H9 (cell line): ENCODE data around the gene CYP27B1. TPM values are rescaled to one million over a fixed set of nuclear protein-coding genes. Genes with fewer than 3 reads are reported as not detected.

Source experiments
- DNase-seq: peaks from one replicate; pipeline ENCODE4 v3.0.0-alpha.2; 2017
- H2AFZ ChIP-seq: one replicate; pipeline ENCODE4 v1.6.1; 2013; ENCODE audit warnings: mild to moderate bottlenecking, low read length, control low read depth, moderate library complexity
- H2AK5ac ChIP-seq: 2 replicates; pipeline ENCODE4 v1.6.1; 2013; ENCODE audit warnings: low read length, control low read depth, mixed read lengths; ENCODE audit not compliant: insufficient read length
- H2BK120ac ChIP-seq: one replicate; pipeline ENCODE4 v1.6.1; 2013; ENCODE audit warnings: low read depth, mild to moderate bottlenecking, low read length, control low read depth, inconsistent platforms; ENCODE audit not compliant: poor library complexity, severe bottlenecking
- H2BK12ac ChIP-seq: 2 replicates; pipeline ENCODE4 v1.6.1; 2013; ENCODE audit warnings: low read length, control low read depth, mixed read lengths, low read depth; ENCODE audit not compliant: insufficient read length
- H2BK15ac ChIP-seq: 2 replicates; pipeline ENCODE4 v1.6.1; 2013; ENCODE audit warnings: low read depth, low read length, control low read depth
- H2BK20ac ChIP-seq: one replicate; pipeline ENCODE4 v1.6.1; 2013; ENCODE audit warnings: low read depth, mild to moderate bottlenecking, low read length, control low read depth, inconsistent platforms; ENCODE audit not compliant: poor library complexity, severe bottlenecking
- H2BK5ac ChIP-seq: 2 replicates; pipeline ENCODE4 v1.6.1; 2013; ENCODE audit warnings: low read length, control low read depth, mixed read lengths; ENCODE audit not compliant: insufficient read length
- H3K14ac ChIP-seq: 2 replicates; pipeline ENCODE4 v1.6.1; 2013; ENCODE audit warnings: low read length, control low read depth; ENCODE audit not compliant: insufficient read depth
- H3K18ac ChIP-seq: 2 replicates; pipeline ENCODE4 v1.6.1; 2013; ENCODE audit warnings: low read depth, mild to moderate bottlenecking, mixed read lengths, low read length, control low read depth; ENCODE audit not compliant: insufficient read length
- H3K23ac ChIP-seq: 2 replicates; pipeline ENCODE4 v1.6.1; 2013; ENCODE audit warnings: low read length, control low read depth, mixed read lengths, low read depth; ENCODE audit not compliant: insufficient read length
- H3K23me2 ChIP-seq: 2 replicates; pipeline ENCODE4 v1.6.1; 2013; ENCODE audit warnings: low read depth, mild to moderate bottlenecking, mixed read lengths, low read length, control low read depth; ENCODE audit not compliant: insufficient read length, poor library complexity, severe bottlenecking
- H3K27ac ChIP-seq: 2 replicates; pipeline ENCODE4 v1.5.1; 2013; ENCODE audit warnings: low read length, control low read depth, mixed read lengths, low read depth; ENCODE audit not compliant: insufficient read length
- H3K27me3 ChIP-seq: 2 replicates; pipeline ENCODE4 v1.6.1; 2013; ENCODE audit warnings: low read length, control low read depth, inconsistent platforms; ENCODE audit not compliant: insufficient read depth
- H3K4ac ChIP-seq: 2 replicates; pipeline ENCODE4 v1.6.1; 2013; ENCODE audit warnings: low read depth, mild to moderate bottlenecking, control low read depth, inconsistent platforms, low read length, moderate library complexity
- H3K4me1 ChIP-seq: 2 replicates; pipeline ENCODE4 v1.6.1; 2013; ENCODE audit warnings: low read length, control low read depth, inconsistent platforms; ENCODE audit not compliant: insufficient read depth
- H3K4me2 ChIP-seq: 2 replicates; pipeline ENCODE4 v1.6.1; 2013; ENCODE audit warnings: low read length, control low read depth, mixed read lengths; ENCODE audit not compliant: insufficient read length, insufficient read depth
- H3K56ac ChIP-seq: 2 replicates; pipeline ENCODE4 v1.6.1; 2013; ENCODE audit warnings: low read depth, mild to moderate bottlenecking, mixed read lengths, low read length, control low read depth; ENCODE audit not compliant: insufficient read length
- H3K79me1 ChIP-seq: 2 replicates; pipeline ENCODE4 v1.6.1; 2013; ENCODE audit warnings: low read depth, mild to moderate bottlenecking, moderate library complexity, low read length, control low read depth, inconsistent platforms; ENCODE audit not compliant: insufficient read depth, poor library complexity, severe bottlenecking
- H3K79me2 ChIP-seq: 2 replicates; pipeline ENCODE4 v1.6.1; 2013; ENCODE audit warnings: low read length, control low read depth, inconsistent platforms; ENCODE audit not compliant: insufficient read depth
- H3K9ac ChIP-seq: 2 replicates; pipeline ENCODE4 v1.6.1; 2013; ENCODE audit warnings: low read length, control low read depth, mixed read lengths; ENCODE audit not compliant: insufficient read length; ENCODE audit errors: extremely low read depth
- H3K9me3 ChIP-seq: one replicate; pipeline ENCODE4 v1.6.1; 2013; ENCODE audit warnings: low read depth, low read length, inconsistent platforms; ENCODE audit not compliant: control insufficient read depth
- H3T11ph ChIP-seq: one replicate; pipeline ENCODE4 v1.6.1; 2013; ENCODE audit warnings: mild to moderate bottlenecking, low read length, control low read depth, inconsistent platforms
- H4K20me1 ChIP-seq: one replicate; pipeline ENCODE4 v1.6.1; 2013; ENCODE audit not compliant: control insufficient read depth, insufficient read length, insufficient read depth
- H4K5ac ChIP-seq: 2 replicates; pipeline ENCODE4 v1.6.1; 2013; ENCODE audit warnings: low read depth, mild to moderate bottlenecking, mixed read lengths, low read length, control low read depth; ENCODE audit not compliant: insufficient read length
- H4K8ac ChIP-seq: replicated peaks from 2 replicates; pipeline ENCODE4 v1.6.1; 2013; ENCODE audit warnings: low read length, control low read depth, mixed read lengths, low read depth; ENCODE audit not compliant: insufficient read length
- H4K91ac ChIP-seq: 2 replicates; pipeline ENCODE4 v1.6.1; 2013; ENCODE audit warnings: low read depth, mild to moderate bottlenecking, moderate library complexity, mixed read lengths, low read length, control low read depth; ENCODE audit not compliant: insufficient read length
- H3K27ac Mint-ChIP-seq, 3 experiments: 2 replicates in 2 of 3; 3 replicates in 1 of 3; pipeline ENCODE4 v1.8.0; 2020 to 2021; ENCODE audit warnings: mixed read lengths in 3 of 3, mild to moderate bottlenecking in 1 of 3, moderate library complexity in 1 of 3
- H3K27me3 Mint-ChIP-seq: 2 replicates; pipeline ENCODE4 v1.8.0; 2021; ENCODE audit warnings: low read depth, mild to moderate bottlenecking, moderate library complexity, mixed read lengths
- H3K36me3 Mint-ChIP-seq, 3 experiments: 2 replicates in 2 of 3; 3 replicates in 1 of 3; pipeline ENCODE4 v1.8.0; 2020 to 2021; ENCODE audit warnings: low read depth in 3 of 3, mixed read lengths in 3 of 3; ENCODE audit not compliant: insufficient read depth in 1 of 3
- H3K4me1 Mint-ChIP-seq, 2 experiments: 2 replicates each; pipeline ENCODE4 v1.8.0; 2020; ENCODE audit warnings: mixed read lengths in 2 of 2
- H3K4me3 Mint-ChIP-seq, 2 experiments: 2 replicates in 1 of 2; 3 replicates in 1 of 2; pipeline ENCODE4 v1.8.0; 2020 to 2021; ENCODE audit warnings: mild to moderate bottlenecking in 2 of 2, mixed read lengths in 2 of 2, moderate library complexity in 1 of 2
- H3K9me3 Mint-ChIP-seq, 2 experiments: 2 replicates in 1 of 2; 3 replicates in 1 of 2; pipeline ENCODE4 v1.8.0; 2020; ENCODE audit warnings: mild to moderate bottlenecking in 2 of 2, mixed read lengths in 2 of 2, moderate library complexity in 1 of 2
- WGBS: extraction: QIAGEN DNeasy Blood & Tissue Kit; methylation state at CpG from one replicate; pipeline ENCODE4 v1.1.7; 2013; ENCODE audit warnings: missing lambda C conversion rate, low lambda C conversion rate, mixed read lengths; ENCODE audit not compliant: insufficient read length; ENCODE audit errors: extremely low coverage; 5-methylcytosine and 5-hydroxymethylcytosine counted together
- total RNA-seq: library from RNA; stranded (reverse); gene quantifications from 2 replicates; pipeline ENCODE4 v1.2.1, GENCODE V29; 2021
- TF ChIP-seq, protein P1 (sequence below): fragments of 200-600 bp; sonication (generic); conservative IDR thresholded peaks from 3 replicates; pipeline ENCODE4 v1.8.0; 2021; ENCODE audit warnings: antibody characterized with exemption, mild to moderate bottlenecking

CYP27B1 gene
- total RNA-seq, 1 experiment from 2014 or later: 6.1 TPM

DNA sequence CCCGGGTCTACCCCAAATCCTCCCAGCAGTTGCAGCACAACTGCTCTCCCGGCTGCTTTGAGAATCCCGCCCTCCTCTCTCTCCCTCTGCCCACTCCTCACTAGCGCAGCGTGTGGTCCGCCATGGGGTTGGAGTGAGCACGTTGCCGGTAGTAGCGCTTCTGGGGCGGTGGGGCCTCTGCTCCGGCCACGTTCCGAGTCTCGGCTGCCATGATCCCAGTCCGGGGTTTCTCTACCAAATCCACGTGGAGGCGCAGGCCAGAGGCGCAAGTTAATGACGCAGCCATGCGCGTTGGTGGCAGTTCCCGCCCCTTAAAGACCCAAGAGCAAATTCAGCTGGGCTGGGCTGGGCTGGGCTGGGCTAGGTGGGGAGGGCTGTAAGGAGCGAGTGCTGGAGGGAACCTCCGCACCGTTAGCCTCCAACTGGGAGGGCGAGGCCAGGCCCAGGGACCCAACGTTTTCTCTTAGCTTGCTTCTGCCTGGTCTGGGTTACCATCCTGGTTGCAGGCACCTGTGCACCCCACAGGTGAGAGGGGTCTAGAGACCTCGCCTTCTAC, 5.1 kb upstream of the CYP27B1 start, which contains the start of gene METTL1:
TSS of gene METTL1 (minus strand) at position 233 of the 556 bp plus-strand sequence. CDS start at position 211, 22 bp downstream.
- H3K27ac Mint-ChIP-seq: peak within 1 kb of the TSS; percentile 100

More for the DNA sequence above, 5.1 kb upstream of the CYP27B1 start, which contains the start of gene METTL1:
- Histone ChIP-seq H2BK20ac (no peak within 1 kb of the TSS), H2BK15ac (no peak within 1 kb of the TSS), H2AK5ac (no peak within 1 kb of the TSS), H4K91ac (no peak within 1 kb of the TSS), H3K23ac (no peak within 1 kb of the TSS), H3K18ac (peak within 1 kb of the TSS; percentile 97), H3K23me2 (peaks cover 9% of the 10 kb centered on the region), H4K5ac (no peak within 1 kb of the TSS), H3K4me2 (peak within 1 kb of the TSS; percentile 44), H2BK120ac (no peak within 1 kb of the TSS), H4K20me1 (no peaks in the 10 kb centered on the region), H3K4me1 (peaks cover 3% of the 10 kb centered on the region; the same call in 1 of the 2 replicates), H3K79me2 (no peaks in the 10 kb centered on the region), H3K9ac (peak within 1 kb of the TSS; percentile 94), H2BK5ac (no peak within 1 kb of the TSS), H3K9me3 (no peaks in the 10 kb centered on the region), H4K8ac (no peak within 1 kb of the TSS), H3K14ac (peak within 1 kb of the TSS; percentile 98), H2AFZ (peak within 1 kb of the TSS; percentile 72), H3K79me1 (no peaks in the 10 kb centered on the region), H3K56ac (no peak within 1 kb of the TSS), H3K27me3 (no peaks in the 10 kb centered on the region; the same call in 1 of the 2 replicates), H3K27ac (peak within 1 kb of the TSS; percentile 17), H3K4ac (no peak within 1 kb of the TSS), H3T11ph (peak within 1 kb of the TSS; percentile 56), H2BK12ac (no peak within 1 kb of the TSS)
- H3K4me1 Mint-ChIP-seq: peaks cover 13 to 19% of the 10 kb centered on the region in 2 experiments
- H3K36me3 Mint-ChIP-seq: peaks cover 20 to 42% (median 31%) of the 10 kb centered on the region in 3 experiments
- peaks cover 7% of the 10 kb centered on the region for H3K27me3 Mint-ChIP-seq
- WGBS: no CpG with 5 or more reads among the region's 28 CpGs
- H3K4me3 Mint-ChIP-seq: peak within 1 kb of the TSS; percentile 98 to 99
- H3K9me3 Mint-ChIP-seq: no peaks in the 10 kb centered on the region
- peak; percentile 99 for DNase-seq
- TF ChIP-seq, protein P1, sequence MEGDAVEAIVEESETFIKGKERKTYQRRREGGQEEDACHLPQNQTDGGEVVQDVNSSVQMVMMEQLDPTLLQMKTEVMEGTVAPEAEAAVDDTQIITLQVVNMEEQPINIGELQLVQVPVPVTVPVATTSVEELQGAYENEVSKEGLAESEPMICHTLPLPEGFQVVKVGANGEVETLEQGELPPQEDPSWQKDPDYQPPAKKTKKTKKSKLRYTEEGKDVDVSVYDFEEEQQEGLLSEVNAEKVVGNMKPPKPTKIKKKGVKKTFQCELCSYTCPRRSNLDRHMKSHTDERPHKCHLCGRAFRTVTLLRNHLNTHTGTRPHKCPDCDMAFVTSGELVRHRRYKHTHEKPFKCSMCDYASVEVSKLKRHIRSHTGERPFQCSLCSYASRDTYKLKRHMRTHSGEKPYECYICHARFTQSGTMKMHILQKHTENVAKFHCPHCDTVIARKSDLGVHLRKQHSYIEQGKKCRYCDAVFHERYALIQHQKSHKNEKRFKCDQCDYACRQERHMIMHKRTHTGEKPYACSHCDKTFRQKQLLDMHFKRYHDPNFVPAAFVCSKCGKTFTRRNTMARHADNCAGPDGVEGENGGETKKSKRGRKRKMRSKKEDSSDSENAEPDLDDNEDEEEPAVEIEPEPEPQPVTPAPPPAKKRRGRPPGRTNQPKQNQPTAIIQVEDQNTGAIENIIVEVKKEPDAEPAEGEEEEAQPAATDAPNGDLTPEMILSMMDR: no peak
